Measurements from ENCODE around the gene NVL. TPM values are rescaled to one million over a fixed set of nuclear protein-coding genes. Genes with fewer than 3 reads are reported as not detected.

NVL gene
- 10.3 TPM for total RNA-seq
- long read RNA-seq, partial matches to known transcripts: 0 of 7 reads
- long read RNA-seq, other reads (novel, unspliced or antisense): 5 of 7 reads

- no peaks in the 10 kb centered on the region for H3K27me3 ChIP-seq (ENCODE audit: low read depth)
- H3K4me1 ChIP-seq: peaks cover 34% of the 10 kb centered on the region
- H3K27ac ChIP-seq (replicated peaks): peak within 1 kb of the TSS; percentile 97
- H3K9me3 ChIP-seq (replicated peaks): no peaks in the 10 kb centered on the region
- H3K4me3 ChIP-seq: peak within 1 kb of the TSS; percentile 78
- peak; percentile 81 for DNase-seq
- H3K36me3 ChIP-seq: no peaks in the 10 kb centered on the region
- TF ChIP-seq CTCF (IDR thresholded peaks at IDR 0.05; ENCODE audit: borderline replicate concordance): peak; percentile 7
- intact Hi-C loops (cut with micrococcal nuclease): loop anchor here (5.0 kb wide), 1 partner anchor 213 kb away; no protein-coding TSS in a partner anchor
Observed at GRCh38 chr1:224329842-224330753, at the start of gene NVL. Gene NVL (minus strand): TSS chr1:224330172. CDS start chr1:224330127, 45 bp downstream.

- H3K36me3 ChIP-seq: peaks cover 38% of the 10 kb centered on the region
- H3K4me1 ChIP-seq: peaks cover 27% of the 10 kb centered on the region
- peak overlapping the region; percentile 28 for H3K27ac ChIP-seq (replicated peaks)
- intact Hi-C loops (cut with micrococcal nuclease): no loop called here
- H3K27me3 ChIP-seq (ENCODE audit: low read depth): no peaks in the 10 kb centered on the region
- no peak for TF ChIP-seq CTCF (IDR thresholded peaks at IDR 0.05; ENCODE audit: borderline replicate concordance)
- H3K9me3 ChIP-seq (replicated peaks): no peaks in the 10 kb centered on the region
- no peak for DNase-seq
- H3K4me3 ChIP-seq: no peak overlapping the region
Observed at GRCh38 chr1:224378855-224379631, 49.1 kb upstream of the NVL start.

- intact Hi-C loops (cut with micrococcal nuclease): no loop called here
- Histone ChIP-seq H3K27me3 (ENCODE audit: low read depth) (no peaks in the 10 kb centered on the region), H3K9me3 (replicated peaks) (no peaks in the 10 kb centered on the region), H3K27ac (replicated peaks) (peak overlapping the region; percentile 59), H3K36me3 (peaks cover 52% of the 10 kb centered on the region), H3K4me3 (no peak overlapping the region), H3K4me1 (peaks cover 27% of the 10 kb centered on the region)
- DNase-seq: no peak
- TF ChIP-seq CTCF (IDR thresholded peaks at IDR 0.05; ENCODE audit: borderline replicate concordance): no peak
Observed at GRCh38 chr1:224377676-224378006, 47.7 kb upstream of the NVL start.

- Histone ChIP-seq H3K27me3 (ENCODE audit: low read depth) (no peaks in the 10 kb centered on the region), H3K9me3 (replicated peaks) (no peaks in the 10 kb centered on the region), H3K36me3 (peaks cover 74% of the 10 kb centered on the region), H3K4me1 (peaks cover 27% of the 10 kb centered on the region), H3K4me3 (no peak overlapping the region), H3K27ac (replicated peaks) (no peak overlapping the region)
- TF ChIP-seq CTCF (IDR thresholded peaks at IDR 0.05; ENCODE audit: borderline replicate concordance): no peak
- intact Hi-C loops (cut with micrococcal nuclease): no loop called here
- DNase-seq: no peak
Observed at GRCh38 chr1:224375059-224375458, 45.1 kb upstream of the NVL start.

GRCh38 chr1:224373008-224373590 is 43.1 kb upstream of the NVL start:
- intact Hi-C loops (cut with micrococcal nuclease): no loop called here
- H3K9me3 ChIP-seq (replicated peaks): no peaks in the 10 kb centered on the region
- H3K36me3 ChIP-seq: peaks cover 83% of the 10 kb centered on the region
- no peak for TF ChIP-seq CTCF (IDR thresholded peaks at IDR 0.05; ENCODE audit: borderline replicate concordance)
- no peak overlapping the region for H3K27ac ChIP-seq (replicated peaks)
- DNase-seq: no peak
- no peaks in the 10 kb centered on the region for H3K27me3 ChIP-seq (ENCODE audit: low read depth)
- peaks cover 31% of the 10 kb centered on the region for H3K4me1 ChIP-seq
- H3K4me3 ChIP-seq: no peak overlapping the region
